HFFc6 (cell line): Measurements from ENCODE around the gene GCG. TPM values are rescaled to one million over a fixed set of nuclear protein-coding genes. Genes with fewer than 3 reads are reported as not detected.

Source experiments
- DNase-seq: peaks from one replicate; pipeline ENCODE4 v3.0.0-alpha.2; 2018
- H3K27ac Mint-ChIP-seq: 2 replicates; pipeline ENCODE4 v1.8.0; 2020; ENCODE audit warnings: mild to moderate bottlenecking, mixed read lengths
- H3K27me3 Mint-ChIP-seq: 2 replicates; pipeline ENCODE4 v1.8.0; 2021; ENCODE audit warnings: mild to moderate bottlenecking, moderate library complexity, mixed read lengths; ENCODE audit not compliant: insufficient read depth
- H3K36me3 Mint-ChIP-seq: 2 replicates; pipeline ENCODE4 v1.8.0; 2021; ENCODE audit warnings: low read depth, mixed read lengths
- H3K4me1 Mint-ChIP-seq: 2 replicates; pipeline ENCODE4 v1.8.0; 2020; ENCODE audit warnings: low read depth, mixed read lengths
- H3K4me3 Mint-ChIP-seq: 2 replicates; pipeline ENCODE4 v1.8.0; 2020; ENCODE audit warnings: mild to moderate bottlenecking, moderate library complexity, mixed read lengths
- H3K9me3 Mint-ChIP-seq: 2 replicates; pipeline ENCODE4 v1.8.0; 2020; ENCODE audit warnings: mild to moderate bottlenecking, mixed read lengths
- CTCF ChIP-seq: fragments of 200-600 bp; sonication (generic); IDR thresholded peaks from 2 replicates; pipeline ENCODE4 v1.5.0; 2021; ENCODE audit warnings: antibody characterized with exemption, mild to moderate bottlenecking
- total RNA-seq, 6 experiments: library from RNA; stranded (reverse); fragmentation: NEBNext Ultra II Directional; extraction: Animal tissue kit (Norgen Biotek cat#: 25700); gene quantifications; 2 replicates in 1 of 6; 3 replicates in 5 of 6; pipeline ENCODE4 v1.2.3, GENCODE V29; 2021

Gene GCG
- total RNA-seq, 6 experiments from 2014 or later: not detected

GRCh38 chr2:162106146-162106551, 45.9 kb downstream of the GCG start:
- no peak overlapping the region for H3K27ac Mint-ChIP-seq
- H3K9me3 Mint-ChIP-seq: no peaks in the 10 kb centered on the region
- H3K4me3 Mint-ChIP-seq: no peak overlapping the region
- DNase-seq: peak; percentile 16
- no peaks in the 10 kb centered on the region; the same call in none of the 2 replicates for H3K27me3 Mint-ChIP-seq
- no peaks in the 10 kb centered on the region for H3K36me3 Mint-ChIP-seq
- peaks cover 12% of the 10 kb centered on the region for H3K4me1 Mint-ChIP-seq
- no peak for TF ChIP-seq CTCF

DNA sequence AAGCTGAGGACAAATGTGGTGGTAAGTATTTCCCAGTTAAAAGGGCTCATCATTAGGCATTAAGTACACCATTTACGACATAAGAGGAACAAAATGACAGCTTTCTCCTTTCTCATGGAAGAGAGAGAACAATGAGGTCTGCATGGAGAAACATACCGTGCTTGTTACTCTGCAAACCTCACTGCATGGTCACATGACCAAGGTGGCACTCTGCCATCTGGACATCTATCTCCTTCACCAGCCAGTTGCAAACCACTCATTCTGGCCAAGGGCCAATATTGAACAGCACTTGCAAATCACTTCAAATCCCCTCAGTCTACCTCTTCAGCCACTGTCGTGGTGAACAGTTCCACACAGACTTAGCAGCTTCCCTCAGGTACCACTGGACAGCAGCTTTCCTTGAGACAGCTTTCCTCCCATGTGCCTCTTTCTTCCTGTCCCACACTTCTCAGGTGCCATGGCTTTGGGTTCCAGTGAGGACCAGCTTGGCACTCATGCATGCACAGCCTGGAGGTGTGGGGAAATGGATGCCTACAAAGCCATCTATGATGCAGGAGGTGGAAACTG, 48.5 kb downstream of the GCG start:
- peaks cover 12% of the 10 kb centered on the region for H3K4me1 Mint-ChIP-seq

GRCh38 chr2:162100579-162100978, 51.5 kb downstream of the GCG start:
- no peaks in the 10 kb centered on the region for H3K36me3 Mint-ChIP-seq
- no peak overlapping the region for H3K27ac Mint-ChIP-seq
- no peak for TF ChIP-seq CTCF
- H3K4me1 Mint-ChIP-seq: peaks cover 5% of the 10 kb centered on the region
- no peak overlapping the region for H3K4me3 Mint-ChIP-seq
- no peaks in the 10 kb centered on the region for H3K9me3 Mint-ChIP-seq
- DNase-seq: no peak
- H3K27me3 Mint-ChIP-seq: no peaks in the 10 kb centered on the region; the same call in 1 of the 2 replicates

More for the DNA sequence above, 48.5 kb downstream of the GCG start:
- Mint-ChIP-seq H3K36me3 (no peaks in the 10 kb centered on the region), H3K9me3 (no peaks in the 10 kb centered on the region), H3K4me3 (no peak overlapping the region), H3K27me3 (no peaks in the 10 kb centered on the region; the same call in 1 of the 2 replicates), H3K27ac (no peak overlapping the region)
- TF ChIP-seq CTCF: no peak
- no peak for DNase-seq

GRCh38 chr2:162099836-162100235, 52.2 kb downstream of the GCG start:
- H3K36me3 Mint-ChIP-seq: no peaks in the 10 kb centered on the region
- no peak for DNase-seq
- no peak overlapping the region for H3K4me3 Mint-ChIP-seq
- H3K9me3 Mint-ChIP-seq: no peaks in the 10 kb centered on the region
- H3K4me1 Mint-ChIP-seq: peaks cover 5% of the 10 kb centered on the region
- no peaks in the 10 kb centered on the region; the same call in 1 of the 2 replicates for H3K27me3 Mint-ChIP-seq
- no peak for TF ChIP-seq CTCF
- no peak overlapping the region for H3K27ac Mint-ChIP-seq

Other genes starting within 250 kb of the GCG start
- gene DPP4, start 78.0 kb downstream of the GCG start, total RNA-seq: 10 to 100 TPM; 30.7 to 44.1 (median 36.4) TPM
- gene FAP, start 91.2 kb upstream of the GCG start, total RNA-seq: 100 to 1,000 TPM in 1 of 6 experiments, 10 to 100 TPM in 5; 62.6 to 101 (median 67.0) TPM
- 1 to 10 TPM in 4 of 6 experiments, under 1 TPM in 2; 0.83 to 2.1 (median 1.7) TPM for gene IFIH1, start 166.4 kb upstream of the GCG start, total RNA-seq
- under 1 TPM in 4 of 6 experiments, not detected in 2; 0.20 to 0.29 (median 0.28) TPM for gene GCA, start 191.9 kb upstream of the GCG start, total RNA-seq